ENCODE measurements around the gene PHF14. TPM values are rescaled to one million over a fixed set of nuclear protein-coding genes. Genes with fewer than 3 reads are reported as not detected.

Gene PHF14
- polyA plus RNA-seq, 3 donors, result 10.2 to 23.1 (median 12.6) TPM

DNA sequence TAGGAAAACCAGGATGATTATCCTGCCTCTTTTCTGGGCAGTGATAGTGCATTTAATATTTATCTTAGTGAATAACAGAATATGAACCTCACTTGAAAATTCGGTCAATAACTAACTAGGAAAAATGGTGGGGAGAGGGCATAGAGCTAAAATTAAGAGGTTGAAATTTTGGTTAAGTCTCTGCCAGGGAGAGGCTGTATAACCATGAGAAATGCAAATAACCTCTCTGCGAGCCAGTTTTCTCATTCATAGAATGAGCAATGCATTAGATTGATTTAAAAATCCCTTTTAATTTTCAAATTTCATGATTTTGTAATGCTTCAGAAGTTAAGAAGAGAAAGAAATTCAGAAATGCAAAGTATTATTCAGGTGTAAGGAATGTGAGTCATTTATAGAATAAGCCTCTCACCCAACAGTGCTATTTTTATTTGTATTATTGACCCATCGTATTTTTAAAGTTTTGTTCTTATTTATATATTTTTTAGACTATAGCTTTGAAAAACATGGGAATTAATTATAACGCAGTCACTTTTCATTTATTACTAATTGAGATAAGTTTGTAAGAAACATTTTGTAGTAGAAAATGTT is 104.7 kb downstream of the PHF14 start:
- H3K27ac ChIP-seq (ENCODE audit: low read depth, low read length), result no peak overlapping the region
- 97 to 98% (median 97%) methylated on average over 4 of the region's 4 CpGs for WGBS, 3 donors

DNA sequence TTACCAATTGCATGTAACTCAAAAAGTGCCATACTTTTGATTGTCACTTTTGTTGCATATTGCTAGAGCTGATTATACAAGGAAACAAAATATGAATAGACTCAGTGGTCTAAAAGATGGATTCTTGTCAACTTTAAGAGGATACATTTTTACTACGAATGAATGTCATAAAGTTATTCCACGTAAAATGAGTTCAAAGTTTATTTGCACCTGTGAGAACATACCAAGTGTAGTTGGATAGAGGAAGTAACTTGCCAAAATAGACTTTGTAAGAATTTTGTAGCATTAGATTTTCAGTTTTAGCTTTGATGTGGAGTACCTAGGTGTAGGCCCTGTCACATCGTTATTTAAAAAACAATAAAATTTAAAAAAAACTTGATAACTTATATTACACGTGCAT is 106.2 kb downstream of the PHF14 start:
- 94 to 98% (median 97%) methylated on average over 4 of the region's 4 CpGs for WGBS, 3 donors
- no peak overlapping the region for H3K27ac ChIP-seq (ENCODE audit: low read depth, low read length)

DNA sequence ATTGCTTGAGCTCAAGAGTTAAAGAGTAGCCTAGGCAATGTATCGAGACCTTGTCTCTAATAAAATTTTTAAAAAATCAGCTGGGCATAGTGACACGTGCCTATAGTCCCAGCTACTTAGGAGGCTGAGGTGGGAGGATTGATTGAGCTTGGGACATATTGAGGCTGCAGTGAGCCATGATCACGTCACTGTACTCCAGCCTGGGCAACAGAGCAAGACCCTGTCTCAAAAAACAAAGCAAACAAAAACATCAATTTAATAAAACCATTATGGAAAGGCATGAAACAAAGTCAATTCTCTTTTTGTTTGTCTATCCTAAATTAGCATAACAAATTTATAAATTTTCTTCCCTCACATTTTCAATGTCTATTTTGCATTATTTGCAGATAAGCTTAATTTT is 108.4 kb downstream of the PHF14 start:
- H3K27ac ChIP-seq (ENCODE audit: low read depth, low read length), result no peak overlapping the region
- 95 to 100% (median 97%) methylated on average over 3 of the region's 3 CpGs for WGBS, 3 donors

DNA sequence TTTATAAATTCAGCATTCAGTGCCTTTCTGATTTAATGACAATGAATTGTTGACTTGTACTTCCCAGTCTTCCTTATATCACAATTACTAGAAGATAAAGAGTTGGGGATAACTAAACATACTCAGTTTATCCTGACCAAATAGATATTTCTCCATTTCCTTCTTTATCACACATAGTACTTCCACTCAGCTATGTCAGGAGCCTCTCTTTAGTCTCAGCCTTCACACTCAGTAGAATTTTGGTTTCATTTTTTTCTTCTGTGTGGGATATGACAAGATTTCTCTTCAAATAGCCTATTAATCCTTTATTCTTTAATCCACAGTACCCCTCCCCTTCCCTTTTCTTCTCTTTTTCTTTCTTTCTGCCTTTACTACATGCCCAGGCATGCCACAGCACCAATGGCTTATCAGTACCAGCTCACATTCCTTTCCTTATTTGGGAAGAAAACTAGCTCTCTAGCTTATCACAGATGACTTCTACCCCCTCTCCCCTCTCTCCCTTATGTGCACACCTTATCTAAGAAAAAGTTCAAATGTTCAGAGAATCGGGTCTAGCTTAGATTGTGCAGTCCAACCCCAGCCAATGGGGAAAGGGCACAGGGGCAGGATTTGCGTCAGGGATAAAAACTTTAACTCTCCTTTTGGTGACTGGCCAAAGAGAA is 109.0 kb downstream of the PHF14 start:
- H3K27ac ChIP-seq (ENCODE audit: low read depth, low read length), result no peak overlapping the region
- WGBS, 3 donors, result 63 to 89% (median 80%) methylated on average over 2 of the region's 2 CpGs

DNA sequence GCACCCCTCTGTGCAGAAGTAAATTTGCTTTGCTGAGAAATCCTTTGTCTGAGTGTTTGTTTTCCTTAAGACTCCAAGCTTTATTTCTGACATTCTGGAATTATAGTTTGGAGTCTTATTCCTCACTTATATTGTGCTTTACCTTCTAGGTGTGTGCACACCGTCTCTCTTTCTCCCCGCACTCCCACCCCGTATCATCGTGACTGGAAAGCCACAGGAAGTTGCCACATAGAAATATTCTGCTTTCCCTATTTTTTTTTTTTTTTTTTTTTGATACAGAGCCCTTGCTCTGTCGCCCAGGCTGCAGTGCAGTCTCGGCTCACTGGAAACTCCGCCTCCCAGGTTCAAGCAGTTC is 109.5 kb downstream of the PHF14 start:
- WGBS, 3 donors, result 76 to 98% (median 90%) methylated on average over 7 of the region's 7 CpGs
- H3K27ac ChIP-seq (ENCODE audit: low read depth, low read length), result no peak overlapping the region

DNA sequence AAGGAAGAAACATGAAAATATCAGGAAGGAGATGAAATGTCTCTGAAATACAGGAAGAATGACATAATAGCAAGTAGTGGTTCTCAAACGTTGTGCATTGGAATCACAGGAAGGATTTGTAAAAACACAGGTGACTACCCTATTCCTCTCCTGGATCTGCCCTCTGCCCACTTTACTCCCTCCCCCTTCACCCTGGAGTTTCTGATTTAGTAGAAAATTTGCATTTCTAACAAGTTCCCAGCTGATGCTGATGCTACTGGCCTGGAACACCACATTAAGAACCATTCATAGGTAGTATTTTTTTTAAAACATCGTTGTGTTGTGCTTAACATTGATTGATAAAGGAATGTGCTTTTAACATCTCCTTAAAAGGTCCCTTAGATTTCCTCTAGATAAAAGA is 130.9 kb downstream of the PHF14 start:
- 52 to 59% (median 55%) methylated on average over 2 of the region's 2 CpGs for WGBS, 3 donors
- H3K27ac ChIP-seq (ENCODE audit: low read depth, low read length), result no peak overlapping the region

DNA sequence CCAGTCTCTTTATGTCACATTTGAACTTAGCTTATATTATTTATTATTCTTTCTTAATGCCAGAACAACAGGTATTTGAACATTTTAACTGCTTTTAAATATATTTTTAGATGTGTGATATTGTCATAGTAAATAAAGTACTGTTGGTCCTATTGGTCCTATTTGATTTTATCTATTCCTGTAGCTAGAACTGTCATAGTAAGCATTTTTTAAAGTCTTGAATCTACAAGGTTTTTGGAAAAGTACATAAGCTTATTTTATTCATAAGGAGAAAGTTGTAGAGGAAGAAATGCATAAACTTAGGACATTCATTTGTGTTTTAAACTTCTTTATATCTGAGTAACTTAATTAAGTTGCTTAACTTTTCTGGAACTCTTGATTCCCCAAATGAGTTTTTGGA is 136.0 kb downstream of the PHF14 start:
- no peak overlapping the region for H3K27ac ChIP-seq (ENCODE audit: low read depth, low read length)

DNA sequence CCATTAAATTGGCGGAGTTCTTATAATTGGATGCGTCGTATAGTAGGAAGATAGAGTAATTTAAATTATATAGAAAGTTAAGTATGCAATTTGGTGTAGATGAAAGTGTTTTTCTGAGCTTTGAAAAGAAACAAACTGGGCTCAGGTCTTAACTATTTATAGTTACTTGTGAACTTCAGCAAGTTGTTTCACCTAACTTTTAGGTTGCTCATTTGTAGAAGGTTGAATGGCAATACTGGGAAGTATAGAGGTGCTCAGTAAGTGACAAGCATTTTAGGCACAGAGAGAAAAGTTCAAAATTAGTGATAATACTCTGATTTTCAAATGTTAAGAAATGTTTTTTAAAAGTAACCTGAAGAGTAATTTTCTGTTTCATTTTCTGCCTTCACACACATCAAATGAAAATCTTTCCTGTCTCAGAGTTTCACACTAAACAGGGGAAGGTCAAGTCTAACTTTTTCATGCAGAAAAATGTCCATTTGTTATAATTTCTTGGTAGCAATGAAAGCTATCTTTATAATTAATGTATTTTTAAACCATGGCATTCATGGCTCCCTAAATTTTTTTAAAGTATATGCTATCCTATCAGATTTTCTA is 146.5 kb downstream of the PHF14 start:
- 97 to 99% (median 98%) methylated on average over 3 of the region's 3 CpGs for WGBS, 3 donors
- no peak overlapping the region for H3K27ac ChIP-seq (ENCODE audit: low read depth, low read length)

DNA sequence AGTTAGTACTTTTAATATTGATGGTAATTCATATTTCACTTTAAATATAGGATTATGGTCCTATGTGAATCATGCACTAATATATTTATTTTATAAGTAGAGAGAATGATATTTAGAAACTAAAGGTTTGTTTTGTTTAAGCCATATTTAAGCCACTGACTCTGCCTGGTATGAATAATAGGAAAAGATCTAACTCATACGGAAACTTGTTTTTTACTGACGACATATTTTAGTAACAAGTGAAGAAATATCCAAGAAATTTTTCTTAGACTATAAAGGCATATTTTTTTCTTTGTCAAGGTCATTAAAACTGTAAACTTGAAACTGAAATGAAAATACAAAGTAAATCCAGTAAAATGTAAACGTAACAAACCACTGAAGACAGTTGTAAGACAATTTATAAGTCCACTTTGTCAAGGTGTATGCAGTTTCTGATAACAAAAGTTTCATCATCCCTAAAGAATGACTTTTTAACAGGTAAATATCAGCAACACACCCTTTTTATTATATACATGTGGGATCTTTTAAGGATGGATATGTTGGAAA is 147.1 kb downstream of the PHF14 start:
- no peak overlapping the region for H3K27ac ChIP-seq (ENCODE audit: low read depth, low read length)
- 93 to 94% (median 94%) methylated on average over 3 of the region's 3 CpGs for WGBS, 3 donors

DNA sequence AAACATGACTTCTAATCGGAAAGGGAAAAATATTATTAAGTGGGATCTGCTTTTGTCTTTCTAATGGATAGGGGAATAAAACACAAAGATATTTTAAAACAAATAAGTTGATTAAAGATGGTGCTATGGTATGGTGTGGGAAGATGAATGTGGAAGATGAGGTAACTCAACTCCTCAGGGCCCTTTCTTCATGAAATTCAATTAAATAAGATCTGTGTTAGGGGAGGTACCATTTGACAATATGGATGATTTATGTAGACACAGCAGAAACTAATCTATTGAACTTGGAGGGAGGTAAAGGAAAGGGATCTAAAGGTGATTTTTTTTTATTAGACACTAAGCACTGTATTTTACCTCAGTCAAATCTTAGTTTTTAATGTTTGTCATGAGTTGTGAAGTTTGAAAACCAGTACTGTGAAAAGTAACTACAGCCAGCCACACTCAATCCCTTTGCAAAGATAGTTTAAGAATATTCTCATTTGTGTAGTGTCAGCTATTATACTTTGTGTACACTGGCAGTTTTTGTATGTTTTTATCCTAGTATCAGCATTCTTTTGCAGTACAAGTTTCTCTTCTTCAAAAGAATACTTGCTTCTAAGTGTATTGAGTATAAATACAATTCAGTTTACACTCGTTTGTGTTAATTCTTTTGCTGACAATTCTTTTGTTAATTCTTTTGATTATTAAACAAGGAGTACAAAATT is 151.3 kb downstream of the PHF14 start:
- 87 to 93% (median 88%) methylated on average over 2 of the region's 2 CpGs for WGBS, 3 donors
- no peak overlapping the region for H3K27ac ChIP-seq (ENCODE audit: low read depth, low read length)

DNA sequence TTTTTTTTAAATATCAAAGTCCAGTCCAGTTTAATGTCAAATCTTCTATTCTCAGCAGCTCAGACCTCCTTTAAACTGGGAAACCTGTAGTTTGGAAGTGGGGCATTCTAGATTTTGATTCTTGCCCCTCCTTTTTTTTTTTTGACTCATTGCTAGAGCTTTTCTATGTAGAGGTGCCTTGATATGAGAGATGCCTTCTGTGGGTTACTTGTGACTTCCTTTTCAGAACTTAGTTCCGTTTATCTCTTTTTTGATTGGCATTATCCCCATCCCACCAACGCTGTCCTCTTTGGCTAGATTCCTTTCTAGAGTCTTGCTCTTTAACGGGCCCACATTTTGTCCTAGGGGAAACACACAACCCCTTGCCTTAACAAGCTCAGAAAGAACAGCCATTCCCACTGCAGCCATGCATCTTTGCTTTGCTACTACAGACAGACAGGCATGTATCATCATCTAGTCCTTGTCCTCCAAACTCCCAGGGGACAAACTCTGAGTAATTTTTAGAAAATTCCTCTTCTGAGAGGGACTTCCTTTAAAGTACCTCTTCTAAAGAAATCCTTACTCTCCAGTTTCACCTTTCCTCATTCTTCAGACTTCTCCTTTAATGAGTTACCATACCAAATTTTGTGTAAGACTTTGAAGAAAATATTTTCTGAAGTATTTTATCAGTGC is 153.6 kb downstream of the PHF14 start:
- 73 to 91% (median 75%) methylated on average over 3 of the region's 3 CpGs for WGBS, 3 donors
- no peak overlapping the region for H3K27ac ChIP-seq (ENCODE audit: low read depth, low read length)

DNA sequence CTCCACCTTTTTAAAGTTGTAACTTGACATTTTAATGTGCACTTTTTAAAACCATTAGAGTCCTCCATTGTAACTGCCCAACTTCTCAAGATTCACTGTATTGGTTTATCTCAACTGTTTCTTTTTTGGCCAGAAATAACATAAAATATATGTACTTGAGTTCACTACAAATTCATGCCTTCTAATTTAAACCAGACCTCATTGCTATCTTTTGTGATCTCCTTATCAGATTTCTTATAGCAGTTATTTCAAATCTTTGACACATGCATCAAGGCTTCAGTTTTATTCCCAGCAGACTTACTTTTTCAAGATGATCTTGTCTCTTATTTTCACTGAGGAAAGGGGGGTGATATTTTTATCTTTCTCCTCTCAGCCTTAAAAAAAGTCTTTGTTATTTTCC is 154.3 kb downstream of the PHF14 start:
- H3K27ac ChIP-seq (ENCODE audit: low read depth, low read length), result no peak overlapping the region

DNA sequence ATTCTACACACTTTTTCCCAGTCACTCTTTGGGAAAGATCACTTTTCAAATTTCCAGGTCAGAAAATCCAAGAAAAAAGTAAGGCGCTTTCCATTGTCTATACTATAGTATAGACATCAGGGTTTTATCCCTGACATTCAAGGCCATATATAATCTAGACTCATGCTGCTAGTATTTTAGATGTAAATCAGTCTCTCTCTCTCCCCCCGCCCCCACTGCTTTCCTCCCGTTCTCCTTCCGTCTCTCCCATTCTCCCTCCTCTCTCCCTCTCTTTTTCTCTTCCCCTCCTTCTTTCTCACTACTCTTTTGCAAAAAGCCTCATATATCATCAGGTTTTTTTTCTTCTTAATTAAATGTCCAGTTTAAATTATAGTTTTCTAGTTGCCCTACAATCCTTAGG is 154.8 kb downstream of the PHF14 start:
- WGBS, 3 donors, result 89 to 93% (median 93%) methylated on average over 4 of the region's 4 CpGs
- no peak overlapping the region for H3K27ac ChIP-seq (ENCODE audit: low read depth, low read length)

DNA sequence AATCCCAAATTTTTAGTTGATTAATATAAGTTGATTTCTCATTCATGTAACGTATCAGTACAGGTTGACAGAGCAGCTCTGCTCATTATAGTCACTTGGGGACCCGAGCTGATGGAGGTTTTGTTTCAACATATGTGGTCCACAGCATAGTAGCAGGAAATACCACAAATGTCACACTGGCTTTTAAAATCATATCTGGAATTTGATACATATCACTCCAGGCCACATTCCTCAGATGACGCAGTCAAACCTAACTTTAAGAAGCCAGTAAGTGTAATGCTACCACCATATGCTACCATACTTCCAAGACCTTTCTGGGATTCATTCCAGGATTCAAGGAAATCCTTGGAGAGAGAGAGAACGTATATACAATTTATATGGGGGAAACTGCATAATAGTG is 156.3 kb downstream of the PHF14 start:
- no peak overlapping the region for H3K27ac ChIP-seq (ENCODE audit: low read depth, low read length)
- 85 to 96% (median 85%) methylated on average over 4 of the region's 4 CpGs for WGBS, 3 donors

DNA sequence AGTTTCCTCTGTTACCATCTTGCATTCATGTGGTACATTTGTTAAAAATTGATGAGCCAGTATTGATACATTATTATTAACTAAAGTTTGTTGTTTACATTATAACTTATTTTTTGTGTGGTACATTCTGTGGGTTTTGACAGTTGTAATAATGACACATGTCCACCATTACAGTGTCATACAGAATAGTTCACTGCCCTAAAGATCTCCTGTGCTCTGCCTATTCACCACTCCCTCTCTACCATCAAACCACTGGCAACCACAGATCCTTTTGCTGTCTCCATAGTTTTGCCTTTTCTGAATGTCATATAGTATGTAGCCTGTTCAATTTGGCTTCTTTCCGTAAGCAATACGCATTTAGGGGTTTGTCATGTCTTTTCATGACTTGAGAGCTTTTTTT is 156.9 kb downstream of the PHF14 start:
- 97 to 99% (median 99%) methylated on average over 2 of the region's 2 CpGs for WGBS, 3 donors
- H3K27ac ChIP-seq (ENCODE audit: low read depth, low read length), result no peak overlapping the region

DNA sequence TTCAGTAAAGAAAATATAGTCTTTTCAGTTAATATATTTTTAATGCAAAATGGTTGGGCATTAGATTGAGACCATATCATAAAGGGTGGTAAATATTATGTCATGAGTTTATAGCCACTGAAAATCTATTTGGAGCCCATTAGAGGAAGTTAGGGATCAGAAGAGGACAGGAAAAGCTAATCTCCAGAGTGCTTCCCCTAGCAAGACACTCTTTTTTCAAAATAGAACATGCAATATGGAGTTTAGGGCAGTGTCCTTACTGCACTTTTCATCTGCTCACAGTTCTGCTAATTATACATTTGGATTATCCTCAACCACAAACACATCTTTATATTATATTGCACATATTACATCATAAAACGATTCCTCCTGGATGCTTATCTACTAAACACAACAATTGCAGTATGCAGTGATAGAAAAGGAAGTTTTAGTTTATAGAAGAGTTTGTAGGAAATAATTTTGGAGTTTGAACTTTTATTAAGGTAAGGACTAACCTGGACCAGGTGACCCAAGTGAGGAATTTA is 159.8 kb downstream of the PHF14 start:
- H3K27ac ChIP-seq (ENCODE audit: low read depth, low read length), result no peak overlapping the region
- WGBS, 3 donors, result 47 to 53% (median 50%) methylated on average over 1 of the region's 1 CpG

DNA sequence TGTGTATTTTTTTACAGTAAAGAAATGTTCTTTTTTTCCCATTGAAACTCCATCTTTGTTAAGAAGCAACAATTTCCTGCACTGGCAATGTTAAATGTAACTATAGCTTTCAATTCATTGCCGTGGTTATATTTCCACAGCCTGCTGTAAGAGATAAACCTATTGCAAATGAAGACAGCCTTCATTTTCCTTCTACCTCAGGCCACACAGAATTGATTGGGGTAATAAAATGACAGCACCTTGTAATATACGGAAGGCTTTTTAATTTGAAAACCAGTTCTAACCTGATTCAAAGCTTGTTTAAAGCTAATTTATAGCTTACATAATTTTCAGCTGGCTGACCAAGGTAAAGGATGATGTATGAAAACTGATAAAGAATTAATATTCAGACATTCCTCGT is 161.9 kb downstream of the PHF14 start:
- no peak overlapping the region for H3K27ac ChIP-seq (ENCODE audit: low read depth, low read length)
- WGBS, 3 donors, result 91 to 94% (median 94%) methylated on average over 3 of the region's 3 CpGs

DNA sequence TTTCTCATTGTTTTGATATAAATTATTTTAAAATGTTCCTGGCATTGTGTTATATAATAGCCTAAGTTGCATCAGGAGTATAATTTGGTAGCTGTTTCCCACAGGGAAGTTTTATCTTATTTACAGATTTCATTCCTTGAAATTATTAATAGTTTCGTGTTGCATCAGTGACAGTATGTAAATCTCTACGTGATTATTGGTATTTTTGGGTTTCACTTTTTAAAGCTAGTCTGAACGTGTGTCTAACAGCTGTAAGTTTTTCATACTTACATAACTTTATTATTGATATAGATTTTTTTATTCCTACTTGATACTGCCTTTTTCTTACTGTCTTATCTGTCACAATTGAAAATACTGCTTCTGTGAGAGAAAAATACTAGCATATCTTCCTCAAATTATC is 167.9 kb downstream of the PHF14 start:
- H3K27ac ChIP-seq (ENCODE audit: low read depth, low read length), result no peak overlapping the region
- WGBS, 3 donors, result 55 to 90% (median 83%) methylated on average over 3 of the region's 3 CpGs

DNA sequence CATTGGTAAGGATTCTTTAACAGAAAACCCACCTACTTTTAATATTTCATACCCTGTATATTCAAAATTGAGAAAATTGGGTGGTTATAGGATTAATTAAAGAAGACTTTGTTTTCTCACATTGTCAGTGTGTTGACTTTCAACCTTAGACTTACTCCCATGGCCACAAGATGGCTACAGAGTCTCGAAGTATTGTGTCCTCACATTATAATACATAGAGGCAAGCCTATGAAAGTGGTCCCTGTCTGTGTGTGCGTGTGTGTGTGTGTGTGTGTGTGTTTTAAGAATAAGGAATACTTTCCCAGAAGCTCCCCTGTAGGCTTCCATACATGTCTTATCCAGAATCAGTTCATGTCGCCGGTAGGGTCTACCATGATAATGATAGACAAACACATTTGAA is 180.0 kb downstream of the PHF14 start:
- WGBS, 3 donors, result 94 to 98% (median 97%) methylated on average over 4 of the region's 4 CpGs
- H3K27ac ChIP-seq (ENCODE audit: low read depth, low read length), result no peak overlapping the region

Data from adipose tissue (tissue), 3 donors.